ENCODE measurements around the gene ANXA1. TPM values are rescaled to one million over a fixed set of nuclear protein-coding genes. Genes with fewer than 3 reads are reported as not detected.

The ANXA1 gene
- total RNA-seq, 5 donors from 2014 or later (not counting 1 experiment from before 2014, with no cell fraction given) = 173 to 570 (median 200) TPM

- Mint-ChIP-seq H3K36me3 (no peaks in the 10 kb centered on the region), H3K9me3 (no peaks in the 10 kb centered on the region), H3K4me3 (no peak overlapping the region), H3K27me3 (no peaks in the 10 kb centered on the region), H3K4me1 (peaks cover 18 to 51% (median 28%) of the 10 kb centered on the region in 3 donors), H3K27ac (peak overlapping the region; percentile 16 to 95)
- Histone ChIP-seq H3K36me3 (ENCODE audit: control insufficient read depth in 2 of 2, extremely low read depth in 1 of 2, insufficient read depth in 1 of 2, low read length in 1 of 2) (no peaks in the 10 kb centered on the region), H3K4me1 (ENCODE audit: control insufficient read depth in 1 of 2, extremely low read depth in 1 of 2, insufficient read depth in 2 of 2, low read length in 2 of 2) (peaks cover 3 to 8% of the 10 kb centered on the region in 2 experiments), H3K27ac (ENCODE audit: low read length) (no peak overlapping the region), H3K9me3 (no peaks in the 10 kb centered on the region), H3K27me3 (replicated peaks in 1 of 2; ENCODE audit: control insufficient read depth in 2 of 2, extremely low read depth in 1 of 2, insufficient read depth in 2 of 2, low read length in 1 of 2) (no peaks in the 10 kb centered on the region), H3K4me3 (ENCODE audit: control insufficient read depth in 1 of 2, extremely low read depth in 1 of 2, low read length in 1 of 2) (no peak overlapping the region)
- ChIA-PET POLR2A (interaction anchor here in 1 of 2 donors (3.2 to 4.1 kb wide), 2 partner anchors 22 to 25 kb away, joined by 16 to 69 read pairs; partner anchors contain the start of gene ANXA1), CTCF (interaction anchor here in 1 of 2 donors (1.3 to 1.8 kb wide), 2 partner anchors 21 to 23 kb away, joined by 3 to 6 read pairs; partner anchors contain the start of gene ANXA1)
- no peak for DNase-seq
- WGBS (ENCODE audit: insufficient coverage) = 85% methylated on average over 2 of the region's 6 CpGs
- ATAC-seq (replicated peaks in 1 of 4) = no peak
These were observed 21.6 kb upstream of the ANXA1 start for GRCh38 chr9:73129941-73130685.

DNA sequence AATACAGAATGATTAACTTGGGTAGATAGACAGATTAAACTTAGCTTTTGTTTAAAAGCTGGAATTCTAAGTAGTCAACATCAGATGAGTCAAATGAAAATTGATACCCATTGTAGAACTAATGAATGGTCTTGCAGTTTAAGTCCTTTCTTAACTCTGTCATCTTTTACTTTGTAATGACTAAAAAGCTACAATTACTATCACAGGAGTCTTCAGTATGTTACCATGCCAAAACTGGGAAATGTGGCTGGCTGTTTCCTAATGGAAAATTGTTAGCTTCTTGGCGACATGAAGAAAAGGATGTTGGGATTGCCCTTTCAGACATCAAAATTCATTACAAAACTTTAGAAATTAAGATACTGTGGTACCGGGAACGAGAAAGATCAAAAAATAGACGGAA lies 20.2 kb upstream of the ANXA1 start:
- no peaks in the 10 kb centered on the region for H3K9me3 Mint-ChIP-seq
- H3K4me3 Mint-ChIP-seq = peak overlapping the region; percentile 81 to 88 (median 84)
- no peaks in the 10 kb centered on the region for H3K27me3 Mint-ChIP-seq
- WGBS (ENCODE audit: insufficient coverage) = no CpG with 5 or more reads among the region's 4 CpGs
- Histone ChIP-seq H3K4me3 (ENCODE audit: control insufficient read depth in 1 of 2, extremely low read depth in 1 of 2, low read length in 1 of 2) (no peak overlapping the region), H3K4me1 (ENCODE audit: control insufficient read depth in 1 of 2, extremely low read depth in 1 of 2, insufficient read depth in 2 of 2, low read length in 2 of 2) (peaks cover 3 to 8% of the 10 kb centered on the region in 2 experiments), H3K27ac (ENCODE audit: low read length) (peak overlapping the region; percentile 94), H3K36me3 (ENCODE audit: control insufficient read depth in 2 of 2, extremely low read depth in 1 of 2, insufficient read depth in 1 of 2, low read length in 1 of 2) (no peaks in the 10 kb centered on the region), H3K27me3 (replicated peaks in 1 of 2; ENCODE audit: control insufficient read depth in 2 of 2, extremely low read depth in 1 of 2, insufficient read depth in 2 of 2, low read length in 1 of 2) (no peaks in the 10 kb centered on the region), H3K9me3 (no peaks in the 10 kb centered on the region)
- no peak for ATAC-seq (replicated peaks in 1 of 4)
- peaks cover 18 to 54% (median 28%) of the 10 kb centered on the region in 3 donors for H3K4me1 Mint-ChIP-seq
- peak in 1 of 35 experiments; percentile 18 for DNase-seq
- ChIA-PET POLR2A (interaction anchor here (0.6 to 4.1 kb wide), 5 partner anchors 11 to 65 kb away, joined by 3 to 69 read pairs (median 4); partner anchors contain the start of gene ANXA1 (in 1 of the 2)), CTCF (interaction anchor here in 1 of 2 donors (1.2 to 1.8 kb wide), 3 partner anchors 20 to 52 kb away, joined by 3 to 6 read pairs (median 4); partner anchors contain the start of gene ANXA1)
- H3K36me3 Mint-ChIP-seq = no peaks in the 10 kb centered on the region
- H3K27ac Mint-ChIP-seq = peak overlapping the region; percentile 95 to 97

GRCh38 chr9:73132034-73132776 lies 19.5 kb upstream of the ANXA1 start:
- WGBS (ENCODE audit: insufficient coverage) = 0% methylated on average over 7 of the region's 15 CpGs
- Histone ChIP-seq H3K27ac (ENCODE audit: low read length) (peak overlapping the region; percentile 94), H3K4me1 (ENCODE audit: control insufficient read depth in 1 of 2, extremely low read depth in 1 of 2, insufficient read depth in 2 of 2, low read length in 2 of 2) (peaks cover 3 to 8% of the 10 kb centered on the region in 2 experiments), H3K27me3 (replicated peaks in 1 of 2; ENCODE audit: control insufficient read depth in 2 of 2, extremely low read depth in 1 of 2, insufficient read depth in 2 of 2, low read length in 1 of 2) (no peaks in the 10 kb centered on the region), H3K4me3 (ENCODE audit: control insufficient read depth in 1 of 2, extremely low read depth in 1 of 2, low read length in 1 of 2) (peak overlapping the region; percentile 54 to 60), H3K9me3 (no peaks in the 10 kb centered on the region), H3K36me3 (ENCODE audit: control insufficient read depth in 2 of 2, extremely low read depth in 1 of 2, insufficient read depth in 1 of 2, low read length in 1 of 2) (no peaks in the 10 kb centered on the region)
- no peaks in the 10 kb centered on the region for H3K9me3 Mint-ChIP-seq
- H3K4me3 Mint-ChIP-seq = peak overlapping the region; percentile 81 to 88 (median 84)
- peak overlapping the region; percentile 95 to 97 for H3K27ac Mint-ChIP-seq
- ATAC-seq (replicated peaks in 1 of 4) (peak; percentile 92 to 96 (median 96)), DNase-seq (peak; percentile 26 to 88 (median 72))
- H3K27me3 Mint-ChIP-seq = no peaks in the 10 kb centered on the region
- no peaks in the 10 kb centered on the region for H3K36me3 Mint-ChIP-seq
- peaks cover 18 to 54% (median 28%) of the 10 kb centered on the region in 3 donors for H3K4me1 Mint-ChIP-seq
- POLR2A ChIA-PET = interaction anchor here in 1 of 2 donors (0.7 to 4.1 kb wide), 7 partner anchors 19 to 40 kb away, joined by 3 to 69 read pairs (median 7); partner anchors contain the start of gene ANXA1
- CTCF ChIA-PET = interaction anchor here (0.7 to 1.8 kb wide), 8 partner anchors 21 to 42 kb away, joined by 3 to 17 read pairs (median 6); no protein-coding TSS in a partner anchor

- Histone ChIP-seq H3K27ac (ENCODE audit: low read length) (peak overlapping the region; percentile 94), H3K4me3 (ENCODE audit: control insufficient read depth in 1 of 2, extremely low read depth in 1 of 2, low read length in 1 of 2) (peak overlapping the region in 1 of 2 donors; percentile 60), H3K27me3 (replicated peaks in 1 of 2; ENCODE audit: control insufficient read depth in 2 of 2, extremely low read depth in 1 of 2, insufficient read depth in 2 of 2, low read length in 1 of 2) (no peaks in the 10 kb centered on the region), H3K4me1 (ENCODE audit: control insufficient read depth in 1 of 2, extremely low read depth in 1 of 2, insufficient read depth in 2 of 2, low read length in 2 of 2) (peaks cover 3 to 8% of the 10 kb centered on the region in 2 experiments), H3K36me3 (ENCODE audit: control insufficient read depth in 2 of 2, extremely low read depth in 1 of 2, insufficient read depth in 1 of 2, low read length in 1 of 2) (no peaks in the 10 kb centered on the region), H3K9me3 (no peaks in the 10 kb centered on the region)
- no peak for ATAC-seq (replicated peaks in 1 of 4)
- H3K27me3 Mint-ChIP-seq = no peaks in the 10 kb centered on the region
- peaks cover 18 to 48% (median 29%) of the 10 kb centered on the region in 3 donors for H3K4me1 Mint-ChIP-seq
- POLR2A ChIA-PET = interaction anchor here (0.6 to 4.1 kb wide), 11 partner anchors 10 to 39 kb away, joined by 3 to 69 read pairs (median 5); partner anchors contain the start of gene ANXA1 (in 2 of the 2)
- no peaks in the 10 kb centered on the region for H3K9me3 Mint-ChIP-seq
- DNase-seq = peak in 1 of 35 experiments; percentile 36
- H3K36me3 Mint-ChIP-seq = no peaks in the 10 kb centered on the region
- CTCF ChIA-PET = interaction anchor here (0.7 to 1.8 kb wide), 12 partner anchors 10 to 217 kb away, joined by 3 to 17 read pairs (median 6); no protein-coding TSS in a partner anchor
- peak overlapping the region; percentile 81 to 88 (median 84) for H3K4me3 Mint-ChIP-seq
- WGBS (ENCODE audit: insufficient coverage) = 100% methylated on average over 1 of the region's 3 CpGs
- peak overlapping the region; percentile 95 to 97 for H3K27ac Mint-ChIP-seq
These were observed 18.5 kb upstream of the ANXA1 start for GRCh38 chr9:73133022-73133651.

- DNase-seq = no peak
- ChIA-PET POLR2A (interaction anchor here in 1 of 2 donors (1.9 kb wide), 1 partner anchor 18 kb away, joined by 5 read pairs; the partner anchor contains the start of gene ANXA1), CTCF (interaction anchor here (0.9 to 1.5 kb wide), 3 partner anchors 9 to 27 kb away, joined by 5 to 6 read pairs (median 6); no protein-coding TSS in a partner anchor)
- Mint-ChIP-seq H3K27me3 (no peaks in the 10 kb centered on the region), H3K36me3 (no peaks in the 10 kb centered on the region), H3K27ac (peak overlapping the region in 1 of 2 donors; percentile 11), H3K9me3 (no peaks in the 10 kb centered on the region), H3K4me1 (peaks cover 18 to 41% (median 29%) of the 10 kb centered on the region in 3 donors), H3K4me3 (no peak overlapping the region)
- Histone ChIP-seq H3K4me3 (ENCODE audit: control insufficient read depth in 1 of 2, extremely low read depth in 1 of 2, low read length in 1 of 2) (no peak overlapping the region), H3K9me3 (no peaks in the 10 kb centered on the region), H3K27me3 (replicated peaks in 1 of 2; ENCODE audit: control insufficient read depth in 2 of 2, extremely low read depth in 1 of 2, insufficient read depth in 2 of 2, low read length in 1 of 2) (no peaks in the 10 kb centered on the region), H3K4me1 (ENCODE audit: control insufficient read depth in 1 of 2, extremely low read depth in 1 of 2, insufficient read depth in 2 of 2, low read length in 2 of 2) (peaks cover 3 to 8% of the 10 kb centered on the region in 2 experiments), H3K36me3 (ENCODE audit: control insufficient read depth in 2 of 2, extremely low read depth in 1 of 2, insufficient read depth in 1 of 2, low read length in 1 of 2) (no peaks in the 10 kb centered on the region), H3K27ac (ENCODE audit: low read length) (no peak overlapping the region)
- no peak for ATAC-seq (replicated peaks in 1 of 4)
- no CpG with 5 or more reads among the region's 2 CpGs for WGBS (ENCODE audit: insufficient coverage)
These were observed 17.7 kb upstream of the ANXA1 start for GRCh38 chr9:73133921-73134407.
